AG04450 (cell line): ENCODE measurements around the gene NPHP4. TPM values are rescaled to one million over a fixed set of nuclear protein-coding genes. Genes with fewer than 3 reads are reported as not detected.

Experiments
- CTCF ChIA-PET: fragments of 300-600, 350-600 bp; formaldehyde crosslinking; extraction: SDS; loops from one replicate; lab custom pipeline; 2022; ENCODE audit warnings: antibody characterized with exemption, inconsistent platforms; lab: Charles Lee
- POLR2A ChIA-PET: fragments of 350-600 bp; formaldehyde crosslinking; extraction: SDS; loops from one replicate; lab custom pipeline; 2021; ENCODE audit warnings: antibody characterized with exemption, inconsistent platforms; lab: Yijun Ruan, JAX
- DNase-seq: peaks from one replicate; pipeline ENCODE4 v3.0.0-alpha.2; 2011; ENCODE audit warnings: low read depth, low spot score
- H3K27ac ChIP-seq: one replicate; pipeline ENCODE4 v1.5.1; 2012; ENCODE audit warnings: low read depth, low read length, control low read depth
- H3K27me3 ChIP-seq: one replicate; pipeline ENCODE4 v1.6.0; 2012; ENCODE audit warnings: low read length; ENCODE audit not compliant: control insufficient read depth, insufficient read depth
- H3K4me3 ChIP-seq: 2 replicates; pipeline ENCODE4 v1.5.1; 2011; ENCODE audit warnings: mild to moderate bottlenecking, low read depth, low read length, control low read depth
- H3K9me3 ChIP-seq: 2 replicates; pipeline ENCODE4 v1.5.1; 2012; ENCODE audit warnings: low read length; ENCODE audit not compliant: control insufficient read depth, insufficient read depth
- CTCF ChIP-seq: IDR thresholded peaks from 2 replicates; pipeline ENCODE4 v1.5.1; 2011; ENCODE audit warnings: low read depth, low read length, control low read depth, inconsistent platforms
- polyA plus RNA-seq: library from polyadenylated mRNA; depleted of rRNA; stranded (reverse); fragments of >200 nt; gene quantifications from 2 replicates; pipeline ENCODE4 v1.2.3, GENCODE V29; 2011

The NPHP4 gene
- polyA plus RNA-seq, 1 experiment = 1.6 TPM

GRCh38 chr1:5832916-5833895, 159.0 kb downstream of the NPHP4 start:
- no peak overlapping the region for H3K27ac ChIP-seq
- peaks cover 50% of the 10 kb centered on the region for H3K9me3 ChIP-seq
- POLR2A ChIA-PET = no interaction called here
- DNase-seq = no peak
- CTCF ChIA-PET = no interaction called here
- TF ChIP-seq CTCF = no peak
- H3K4me3 ChIP-seq = no peak overlapping the region
- no peaks in the 10 kb centered on the region for H3K27me3 ChIP-seq

GRCh38 chr1:5831600-5832335, 160.5 kb downstream of the NPHP4 start:
- POLR2A ChIA-PET = no interaction called here
- Histone ChIP-seq H3K27ac (no peak overlapping the region), H3K27me3 (no peaks in the 10 kb centered on the region), H3K4me3 (no peak overlapping the region), H3K9me3 (peaks cover 57% of the 10 kb centered on the region)
- no peak for DNase-seq
- no peak for TF ChIP-seq CTCF
- CTCF ChIA-PET = no interaction called here

- Histone ChIP-seq H3K27me3 (no peaks in the 10 kb centered on the region), H3K9me3 (peaks cover 59% of the 10 kb centered on the region), H3K27ac (no peak overlapping the region), H3K4me3 (no peak overlapping the region)
- no peak for DNase-seq
- CTCF ChIA-PET = no interaction called here
- POLR2A ChIA-PET = no interaction called here
- TF ChIP-seq CTCF = no peak
Observed at GRCh38 chr1:5830771-5831599, 161.2 kb downstream of the NPHP4 start.

- TF ChIP-seq CTCF = no peak
- CTCF ChIA-PET = no interaction called here
- H3K9me3 ChIP-seq = peaks cover 52% of the 10 kb centered on the region
- no peak overlapping the region for H3K4me3 ChIP-seq
- no peaks in the 10 kb centered on the region for H3K27me3 ChIP-seq
- H3K27ac ChIP-seq = no peak overlapping the region
- POLR2A ChIA-PET = no interaction called here
- DNase-seq = no peak
Observed at GRCh38 chr1:5829414-5829813, 162.8 kb downstream of the NPHP4 start.
